ENCODE results near the gene KRTAP9-3. TPM values are rescaled to one million over a fixed set of nuclear protein-coding genes. Genes with fewer than 3 reads are reported as not detected.
"Not testable (repeated sequence)": the region's sequence is repeated elsewhere in the genome, so short reads cannot be mapped to it uniquely, and the experiment has no call there.

Gene KRTAP9-3
- total RNA-seq, 1 donor from 2014 or later = not detected

GRCh38 chr17:41251261-41251660 lies 19.0 kb downstream of the KRTAP9-3 start:
- DNase-seq = no peak

DNA sequence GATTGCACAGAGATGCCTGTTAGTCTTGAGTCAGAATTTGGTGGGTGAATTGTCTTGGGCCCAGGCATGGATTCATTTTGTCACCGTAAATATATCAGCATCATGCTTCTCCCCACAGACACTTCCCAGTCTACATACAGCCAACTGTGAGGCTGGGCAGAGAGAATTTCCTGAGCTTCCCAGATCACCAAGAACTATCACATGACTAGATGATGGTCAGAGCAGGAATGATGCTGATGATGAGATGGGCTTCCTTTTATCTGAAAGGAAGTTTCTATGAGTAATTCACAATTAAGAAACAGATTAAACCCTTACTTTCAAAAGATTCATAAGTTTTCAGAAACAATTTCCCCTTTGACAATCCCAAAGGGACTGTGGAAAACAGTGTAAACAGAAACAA lies 22.6 kb downstream of the KRTAP9-3 start:
- no peak for DNase-seq

GRCh38 chr17:41255381-41256290 lies 23.4 kb downstream of the KRTAP9-3 start, which contains the start of gene KRTAP9-9:
TSS of gene KRTAP9-9 (plus strand) at chr17:41255384.
- not testable (repeated sequence) for DNase-seq

DNA sequence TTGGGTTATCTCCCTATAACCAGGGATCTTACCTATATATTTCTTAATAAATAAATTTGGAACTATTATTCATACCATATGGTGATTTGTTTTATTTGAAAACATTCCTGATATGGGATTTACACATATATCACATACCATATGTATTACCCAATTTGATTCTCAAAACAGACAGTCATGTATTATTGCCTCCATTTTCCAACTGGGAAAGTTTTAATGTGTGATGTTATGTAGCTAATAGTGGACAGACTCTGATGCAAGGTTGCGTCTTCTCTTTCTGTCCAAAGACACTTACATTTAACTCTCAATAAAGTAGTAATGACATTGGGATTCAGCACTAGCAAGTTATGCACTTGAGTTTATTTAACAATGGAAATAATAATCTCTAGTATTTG lies 24.0 kb downstream of the KRTAP9-3 start:
- no peak for DNase-seq

GRCh38 chr17:41258406-41258805 lies 26.2 kb downstream of the KRTAP9-3 start:
- DNase-seq = no peak

- DNase-seq = no peak
Measured at GRCh38 chr17:41263212-41263611, 31.0 kb downstream of the KRTAP9-3 start.

GRCh38 chr17:41264599-41264998 lies 32.4 kb downstream of the KRTAP9-3 start:
- no peak for DNase-seq

DNA sequence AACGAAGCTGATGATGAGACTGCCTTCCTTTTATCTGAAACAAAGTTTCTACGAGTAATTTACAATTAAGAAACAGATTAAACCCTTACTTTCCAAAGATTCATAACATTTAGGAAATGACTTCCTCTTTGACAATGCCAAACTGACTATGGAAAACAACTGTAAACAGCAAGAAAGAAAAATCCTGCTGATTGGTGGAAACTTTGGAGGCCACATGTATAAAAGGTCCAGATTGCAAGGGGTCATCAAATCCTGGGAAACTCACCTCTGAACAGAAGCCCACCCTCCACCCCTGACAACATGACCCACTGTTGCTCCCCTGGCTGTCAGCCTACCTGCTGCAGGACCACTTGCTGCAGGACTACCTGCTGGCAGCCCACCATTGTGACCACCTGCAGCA lies 32.8 kb downstream of the KRTAP9-3 start, which contains the start of gene KRTAP9-6:
Gene KRTAP9-6, plus strand, starts transcription at position 301 of the 400 bp plus-strand sequence. Its CDS starts 0 bp downstream, at position 301.
- DNase-seq = no peak

DNA sequence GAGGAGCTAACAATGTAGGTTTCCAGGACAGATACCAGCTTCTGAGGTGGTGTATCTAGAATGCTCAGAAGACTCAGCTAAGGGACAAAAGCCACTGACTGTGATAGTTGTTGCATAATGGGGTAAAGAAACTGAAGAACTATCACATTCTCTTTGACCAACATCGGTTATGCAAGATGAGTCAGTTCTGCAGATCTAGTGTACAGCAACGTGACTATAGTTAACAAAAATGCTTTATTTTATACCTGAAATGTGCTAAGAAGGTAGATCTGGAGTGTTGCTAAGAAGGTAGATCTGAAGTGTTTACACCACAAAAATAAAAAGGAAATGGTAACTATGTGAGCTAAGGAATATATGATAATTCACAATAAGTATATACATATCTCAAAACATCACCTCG lies 35.5 kb downstream of the KRTAP9-3 start:
- no peak for DNase-seq

DNA sequence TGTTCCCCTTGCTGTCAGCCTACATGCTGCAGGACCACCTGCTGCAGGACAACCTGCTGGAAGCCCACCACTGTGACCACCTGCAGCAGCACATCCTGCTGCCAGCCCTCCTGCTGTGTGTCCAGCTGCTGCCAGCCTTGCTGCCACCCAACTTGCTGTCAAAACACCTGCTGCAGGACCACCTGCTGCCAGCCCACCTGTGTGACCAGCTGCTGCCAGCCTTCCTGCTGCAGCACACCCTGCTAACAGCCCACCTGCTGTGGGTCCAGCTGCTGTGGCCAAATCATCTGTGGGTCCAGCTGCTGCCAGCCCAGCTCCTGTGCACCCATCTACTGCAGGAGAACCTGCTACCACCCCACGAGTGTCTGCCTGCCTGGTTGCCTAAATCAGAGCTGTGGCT lies 39.1 kb downstream of the KRTAP9-3 start:
- not testable (repeated sequence) for DNase-seq

DNA sequence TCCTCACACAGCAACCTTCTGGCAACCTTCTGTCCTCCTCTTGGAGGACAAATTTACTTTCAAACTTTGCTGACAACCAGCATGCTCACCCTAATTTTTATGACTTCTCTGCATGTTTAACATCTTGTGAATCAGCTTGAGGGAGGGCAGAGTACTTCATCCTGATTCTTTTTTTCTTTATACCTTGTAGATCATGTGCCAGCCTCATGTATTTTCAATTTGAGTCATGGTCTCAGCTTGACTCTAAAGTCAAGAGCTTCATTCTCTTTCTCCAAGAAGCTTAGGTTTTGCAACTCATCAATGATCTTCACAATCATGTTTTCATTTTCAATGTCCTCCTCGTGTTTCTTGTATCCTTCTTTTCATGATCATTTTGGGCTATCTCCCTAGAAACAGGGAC lies 39.6 kb downstream of the KRTAP9-3 start:
- no peak for DNase-seq

- DNase-seq = not testable (repeated sequence)
Measured at GRCh38 chr17:41275648-41276190, 43.5 kb downstream of the KRTAP9-3 start, which contains the start of gene KRTAP9-7. TSS of gene KRTAP9-7 (plus strand) at chr17:41275698. CDS start at chr17:41275698, 0 bp downstream.

DNA sequence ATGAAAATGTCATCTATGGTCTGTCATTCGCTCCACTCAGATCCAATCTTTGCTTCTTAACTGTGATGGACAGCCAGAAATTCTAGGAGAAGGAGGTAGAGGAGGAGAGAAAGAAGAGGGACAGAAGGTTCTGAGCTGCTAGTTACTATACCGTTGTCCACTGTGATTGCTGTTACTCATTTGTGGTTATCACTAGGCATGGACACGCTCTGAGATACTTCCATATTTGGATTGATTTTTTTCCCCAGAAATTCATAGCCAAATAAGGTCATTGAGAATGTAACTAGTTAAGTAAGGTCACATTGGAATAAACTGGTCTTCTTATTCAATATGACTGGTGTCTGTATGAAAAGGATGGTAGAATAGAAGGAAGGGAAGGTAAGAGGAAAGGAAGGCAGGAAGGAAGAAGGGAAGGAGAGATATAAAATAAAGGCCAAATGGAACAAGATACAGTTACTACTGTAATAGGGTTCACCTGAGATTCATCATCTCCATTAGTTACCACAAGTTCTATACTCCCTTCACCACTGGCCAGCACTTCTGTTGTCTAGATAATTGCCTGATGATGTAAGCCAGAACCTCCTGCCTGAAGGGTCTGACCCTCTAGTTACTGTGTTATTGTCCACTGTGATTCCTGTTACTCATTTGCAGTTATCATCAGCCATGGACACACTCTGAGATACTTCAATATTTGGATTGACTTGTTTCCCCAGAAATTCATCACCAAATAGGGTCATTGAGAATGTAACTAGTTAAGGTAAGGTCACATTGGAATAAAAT lies 46.1 kb downstream of the KRTAP9-3 start:
- no peak for DNase-seq

Small RNA genes within 50 kb of the gene (small RNA-seq; reads per million reads assigned to genes)
- not detected for gene KRTAP4-17P (ENCODE audit: low replicate concordance)
- not detected for gene KRTAP9-10P (ENCODE audit: low replicate concordance)

Other genes with a start within 250 kb of the KRTAP9-3 start
- 7.7 TPM for gene KRT40, start 248.1 kb upstream of the KRTAP9-3 start, total RNA-seq
- not detected for gene KRTAP3-3, start 238.3 kb upstream of the KRTAP9-3 start, total RNA-seq
- gene KRTAP3-2, start 232.5 kb upstream of the KRTAP9-3 start, total RNA-seq = not detected
- gene KRTAP3-1, start 223.3 kb upstream of the KRTAP9-3 start, total RNA-seq = not detected
- not detected for gene KRTAP1-5, start 205.2 kb upstream of the KRTAP9-3 start, total RNA-seq
- gene KRTAP1-4, start 202.3 kb upstream of the KRTAP9-3 start, total RNA-seq = not detected
- gene KRTAP1-3, start 197.6 kb upstream of the KRTAP9-3 start, total RNA-seq = not detected
- not detected for gene KRTAP1-1, start 191.0 kb upstream of the KRTAP9-3 start, total RNA-seq
- gene KRTAP2-1, start 185.1 kb upstream of the KRTAP9-3 start, total RNA-seq = not detected
- not detected for gene KRTAP2-2, start 177.2 kb upstream of the KRTAP9-3 start, total RNA-seq
- gene KRTAP2-3, start 172.3 kb upstream of the KRTAP9-3 start, total RNA-seq = not detected
- not detected for gene KRTAP2-4, start 166.6 kb upstream of the KRTAP9-3 start, total RNA-seq
- gene KRTAP4-7, start 148.3 kb upstream of the KRTAP9-3 start, total RNA-seq = not detected
- gene KRTAP4-8, start 134.3 kb upstream of the KRTAP9-3 start, total RNA-seq = not detected
- not detected for gene KRTAP4-16, start 130.2 kb upstream of the KRTAP9-3 start, total RNA-seq
- not detected for gene KRTAP4-9, start 127.1 kb upstream of the KRTAP9-3 start, total RNA-seq
- not detected for gene KRTAP4-11, start 114.1 kb upstream of the KRTAP9-3 start, total RNA-seq
- not detected for gene KRTAP4-12, start 108.3 kb upstream of the KRTAP9-3 start, total RNA-seq
- not detected for gene KRTAP4-6, start 91.9 kb upstream of the KRTAP9-3 start, total RNA-seq
- gene KRTAP4-5, start 82.6 kb upstream of the KRTAP9-3 start, total RNA-seq = not detected
- gene KRTAP4-4, start 71.7 kb upstream of the KRTAP9-3 start, total RNA-seq = not detected
- not detected for gene KRTAP4-3, start 64.2 kb upstream of the KRTAP9-3 start, total RNA-seq
- not detected for gene KRTAP4-2, start 54.2 kb upstream of the KRTAP9-3 start, total RNA-seq
- not detected for gene KRTAP4-1, start 47.5 kb upstream of the KRTAP9-3 start, total RNA-seq
- not detected for gene KRTAP9-1, start 42.6 kb upstream of the KRTAP9-3 start, total RNA-seq
- gene KRTAP9-2, start 5.8 kb upstream of the KRTAP9-3 start, total RNA-seq = not detected
- gene KRTAP9-8, start 5.5 kb downstream of the KRTAP9-3 start, total RNA-seq = not detected
- not detected for gene KRTAP9-4, start 17.2 kb downstream of the KRTAP9-3 start, total RNA-seq
- not detected for gene KRTAP9-9, start 22.9 kb downstream of the KRTAP9-3 start, total RNA-seq
- gene KRTAP9-6, start 32.9 kb downstream of the KRTAP9-3 start, total RNA-seq = not detected
- not detected for gene KRTAP9-7, start 43.2 kb downstream of the KRTAP9-3 start, total RNA-seq
- gene KRTAP29-1, start 70.4 kb downstream of the KRTAP9-3 start, total RNA-seq = not detected
- not detected for gene KRTAP16-1, start 76.9 kb downstream of the KRTAP9-3 start, total RNA-seq
- gene KRTAP17-1, start 83.3 kb downstream of the KRTAP9-3 start, total RNA-seq = 1.0 TPM
- gene KRT33A, start 118.4 kb downstream of the KRTAP9-3 start, total RNA-seq = not detected
- 0.21 TPM for gene KRT33B, start 137.4 kb downstream of the KRTAP9-3 start, total RNA-seq
- 0.51 TPM for gene KRT34, start 149.9 kb downstream of the KRTAP9-3 start, total RNA-seq
- 6.1 TPM for gene KRT31, start 165.2 kb downstream of the KRTAP9-3 start, total RNA-seq
- gene KRT37, start 192.1 kb downstream of the KRTAP9-3 start, total RNA-seq = not detected
- not detected for gene KRT38, start 208.5 kb downstream of the KRTAP9-3 start, total RNA-seq
- gene KRT32, start 234.9 kb downstream of the KRTAP9-3 start, total RNA-seq = not detected
- gene KRT35, start 248.7 kb downstream of the KRTAP9-3 start, total RNA-seq = not detected